ENCODE results near the gene ARHGEF4.

ARHGEF4 gene

GRCh38 chr2:130820279-130820861 lies 16.3 kb upstream of the ARHGEF4 start:
- peak; percentile 44 for DNase-seq

GRCh38 chr2:130821867-130822266 lies 14.8 kb upstream of the ARHGEF4 start:
- no peak for DNase-seq

GRCh38 chr2:130822766-130823165 lies 13.9 kb upstream of the ARHGEF4 start:
- DNase-seq, result no peak

- no peak for DNase-seq
Measured at GRCh38 chr2:130823171-130823885, 13.4 kb upstream of the ARHGEF4 start.

GRCh38 chr2:130823886-130824491 lies 12.7 kb upstream of the ARHGEF4 start:
- no peak for DNase-seq

- no peak for DNase-seq
Measured at GRCh38 chr2:130824492-130825061, 12.1 kb upstream of the ARHGEF4 start.

- no peak for DNase-seq
Measured at GRCh38 chr2:130825231-130825965, 11.3 kb upstream of the ARHGEF4 start.

GRCh38 chr2:130825966-130826253 lies 10.8 kb upstream of the ARHGEF4 start:
- DNase-seq, result no peak

- no peak for DNase-seq
Measured at GRCh38 chr2:130826419-130826818, 10.3 kb upstream of the ARHGEF4 start.

- DNase-seq, result no peak
Measured at GRCh38 chr2:130826821-130827501, 9.8 kb upstream of the ARHGEF4 start.

- DNase-seq, result no peak
Measured at GRCh38 chr2:130827502-130828251, 9.0 kb upstream of the ARHGEF4 start.

- DNase-seq, result no peak
Measured at GRCh38 chr2:130828461-130828860, 8.3 kb upstream of the ARHGEF4 start.

GRCh38 chr2:130829015-130829414 lies 7.7 kb upstream of the ARHGEF4 start:
- DNase-seq, result no peak

GRCh38 chr2:130830538-130830937 lies 6.2 kb upstream of the ARHGEF4 start:
- DNase-seq, result no peak

- DNase-seq, result no peak
Measured at GRCh38 chr2:130831356-130831755, 5.4 kb upstream of the ARHGEF4 start.

- no peak for DNase-seq
Measured at GRCh38 chr2:130832296-130832940, 4.3 kb upstream of the ARHGEF4 start.

- peak; percentile 78 for DNase-seq
Measured at GRCh38 chr2:130834091-130834930, 2.4 kb upstream of the ARHGEF4 start.

- peak; percentile 3 for DNase-seq
Measured at GRCh38 chr2:130834931-130835765, 1.6 kb upstream of the ARHGEF4 start.

- no peak for DNase-seq
Measured at GRCh38 chr2:130835766-130836015, 1.0 kb upstream of the ARHGEF4 start.

Measured in NCI-H510A treated with DMSO at 0.1 percent for 48 hours (cell line).